HG02870 (cell line): ENCODE data around the gene RABEP1.

ENCODE experiments used
- ATAC-seq: cut with Tn5 transposase; IDR thresholded peaks from one replicate; pipeline ENCODE4 v1.9.1; 2021; ENCODE audit warnings: mild to moderate bottlenecking, moderate library complexity; ENCODE audit not compliant: unreplicated experiment

Gene RABEP1

DNA sequence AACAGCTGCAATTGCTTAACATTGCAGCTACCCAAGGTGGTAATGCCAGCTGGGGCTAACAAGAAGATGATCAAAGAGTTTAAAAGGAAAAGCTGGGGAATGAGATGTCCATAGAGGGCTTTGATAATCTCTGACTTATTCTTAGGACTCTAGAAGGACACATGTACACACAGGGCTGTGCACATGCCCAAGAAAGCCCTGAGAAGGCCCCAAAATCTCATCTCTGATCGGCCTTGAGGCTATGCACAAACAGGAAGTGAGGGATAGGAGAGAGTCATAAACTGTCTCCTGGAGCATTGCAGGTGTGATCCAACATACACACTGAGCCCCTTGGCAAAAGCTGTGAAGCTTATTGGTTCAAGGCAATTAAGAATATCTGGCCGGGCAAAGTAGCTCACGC, 17.2 kb upstream of the RABEP1 start:
- no peak for ATAC-seq

DNA sequence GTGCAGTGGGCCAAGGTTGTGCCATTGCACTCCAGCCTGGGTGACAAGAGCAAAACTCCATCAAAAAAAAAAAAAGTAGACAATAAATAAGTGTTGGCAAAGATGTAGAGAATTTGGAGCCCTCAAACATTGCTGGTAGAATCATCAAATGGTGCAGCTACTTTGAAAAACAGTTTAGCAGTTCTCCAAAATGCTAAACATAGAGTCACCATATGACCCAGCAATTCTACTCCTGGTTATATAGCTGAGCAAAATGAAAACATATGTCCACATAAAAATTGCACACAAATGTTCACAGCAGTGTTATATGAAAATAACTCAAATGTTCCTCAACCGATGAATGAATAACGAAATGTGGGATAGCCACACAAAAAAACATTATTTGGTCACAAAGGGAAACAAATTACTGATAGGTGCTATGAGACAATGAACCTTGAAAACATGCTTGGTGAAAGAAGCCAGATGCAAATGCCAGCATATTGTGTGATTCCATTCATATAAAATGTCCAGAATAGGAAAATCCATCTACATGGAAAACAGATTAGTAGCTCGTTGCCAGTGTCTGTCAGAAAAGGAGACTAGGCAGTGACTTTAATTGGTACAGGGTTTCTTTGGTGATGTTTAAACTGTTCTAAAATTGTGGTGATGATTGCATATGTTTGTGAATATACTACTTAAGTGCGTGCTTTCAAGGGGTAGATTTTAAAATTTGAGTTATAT, 12.7 kb upstream of the RABEP1 start:
- ATAC-seq: no peak

DNA sequence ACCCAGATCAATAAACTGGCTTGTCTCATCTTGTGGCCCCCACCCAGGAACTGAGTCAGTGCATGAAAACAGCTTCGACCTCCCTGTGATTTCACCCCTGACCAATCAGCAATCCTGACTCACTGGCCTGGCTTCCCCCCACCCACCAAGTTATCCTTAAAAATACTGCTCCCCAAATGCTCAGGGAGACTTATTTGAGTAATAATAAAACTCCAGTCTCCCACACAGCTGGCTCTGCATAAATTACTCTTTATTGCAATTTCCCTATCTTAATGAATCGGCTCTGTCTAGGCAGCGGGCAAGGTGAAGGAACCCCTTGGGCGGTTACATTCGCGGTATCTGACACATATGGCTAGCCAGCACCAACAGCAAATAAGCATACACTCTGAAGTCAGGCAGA, 9.8 kb upstream of the RABEP1 start:
- ATAC-seq: no peak

DNA sequence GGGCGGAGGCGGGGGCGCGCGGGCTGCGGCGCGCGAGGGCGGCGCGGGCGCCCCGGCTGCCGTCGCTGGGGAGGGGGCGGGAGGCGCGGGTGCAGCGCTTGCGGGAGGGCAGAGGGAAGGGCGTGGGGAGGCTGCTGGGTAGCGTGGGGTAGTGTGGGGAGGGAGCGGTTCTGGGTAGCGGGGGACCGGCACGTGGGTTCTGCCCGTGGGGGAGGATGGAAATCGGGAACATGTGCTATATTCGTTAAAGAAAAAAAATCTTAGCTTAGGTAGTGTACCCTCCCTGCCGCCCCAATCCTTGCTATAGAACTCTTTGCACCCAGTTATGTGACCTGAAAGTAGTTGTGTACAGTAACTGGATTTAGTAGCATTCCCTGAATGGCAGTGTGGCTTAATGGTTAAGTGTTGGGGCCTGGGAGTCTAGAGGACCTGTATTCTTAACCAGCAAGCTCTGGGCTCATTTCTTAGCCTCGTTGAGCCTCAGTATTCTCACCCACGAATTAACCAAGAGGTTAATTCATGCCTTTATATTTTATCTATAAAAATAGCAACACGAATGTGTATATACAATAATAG, 646 bp downstream of the RABEP1 start:
- no peak for ATAC-seq

DNA sequence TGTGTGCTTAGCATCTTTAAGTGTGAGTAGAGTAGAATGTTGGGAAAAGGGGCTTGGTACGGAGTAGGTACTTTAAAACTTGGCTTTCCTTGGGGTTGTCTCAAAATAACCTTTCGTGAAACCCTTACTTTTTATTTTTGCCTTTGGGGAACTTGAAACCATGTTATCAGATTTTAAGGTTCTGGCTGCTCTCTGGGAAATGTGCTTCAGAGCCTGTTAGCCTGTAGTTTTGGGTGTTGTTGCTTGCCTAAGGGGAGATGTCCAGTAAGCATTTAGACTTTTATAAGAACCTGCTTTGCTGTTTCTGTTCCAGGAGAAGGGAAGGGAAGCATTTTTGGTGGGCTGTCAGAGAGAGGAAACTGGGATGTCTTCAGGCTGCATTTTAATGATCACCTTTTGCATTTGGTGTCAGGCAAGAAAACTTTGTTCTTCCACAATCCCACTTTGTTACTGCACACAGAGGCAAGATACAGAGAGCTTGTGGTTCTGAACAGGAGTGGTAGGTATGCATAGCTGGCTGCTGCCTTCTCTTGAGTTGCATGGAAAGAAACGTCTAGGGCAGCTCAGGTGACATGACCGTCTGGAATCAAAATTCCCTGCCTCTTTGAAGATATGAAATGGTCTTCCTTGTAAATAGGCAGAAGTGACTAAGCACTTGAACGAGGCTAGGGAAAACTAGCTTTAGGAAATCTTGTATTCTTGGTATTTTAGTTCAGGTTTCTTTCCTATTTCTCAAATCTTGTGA, 1.7 kb downstream of the RABEP1 start:
- no peak for ATAC-seq

DNA sequence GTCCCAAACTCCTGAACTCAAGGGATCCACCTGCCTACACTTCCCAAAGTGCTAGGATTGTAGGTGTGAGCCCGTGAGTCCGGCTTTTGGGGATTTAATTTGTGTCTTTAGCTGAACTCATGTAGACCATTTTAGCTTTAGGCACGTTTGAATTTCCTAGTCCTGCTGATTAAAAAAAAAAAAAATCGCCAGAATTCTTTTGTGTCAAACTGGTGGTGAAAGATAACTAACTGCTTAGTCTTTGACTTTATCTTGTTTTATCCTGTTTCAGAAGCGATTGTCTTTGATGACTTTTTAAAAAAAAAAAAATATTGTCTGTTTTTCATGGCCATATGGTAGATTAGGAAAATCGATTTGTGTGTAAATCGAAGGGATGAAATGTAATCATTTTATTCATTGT, 2.6 kb downstream of the RABEP1 start:
- no peak for ATAC-seq

DNA sequence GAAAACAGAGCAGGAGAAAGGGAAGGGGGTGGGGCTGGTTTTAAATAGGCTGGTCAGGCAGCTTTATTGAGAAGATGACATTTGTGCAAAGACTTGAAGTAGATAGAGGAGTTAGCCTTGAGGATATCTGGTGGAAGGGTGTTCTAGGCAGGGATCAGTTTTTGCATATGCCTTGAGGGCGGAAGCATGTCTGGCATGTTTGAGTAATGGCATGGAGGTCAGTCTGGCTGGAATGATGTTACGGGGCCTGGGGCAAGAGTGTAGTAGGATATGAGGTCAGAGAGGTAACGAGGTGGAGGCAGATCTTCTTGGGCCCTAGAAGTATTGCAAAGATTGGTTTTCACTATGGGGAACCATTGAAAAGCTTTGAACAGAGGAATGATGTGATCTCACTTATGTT, 4.8 kb downstream of the RABEP1 start:
- no peak for ATAC-seq

DNA sequence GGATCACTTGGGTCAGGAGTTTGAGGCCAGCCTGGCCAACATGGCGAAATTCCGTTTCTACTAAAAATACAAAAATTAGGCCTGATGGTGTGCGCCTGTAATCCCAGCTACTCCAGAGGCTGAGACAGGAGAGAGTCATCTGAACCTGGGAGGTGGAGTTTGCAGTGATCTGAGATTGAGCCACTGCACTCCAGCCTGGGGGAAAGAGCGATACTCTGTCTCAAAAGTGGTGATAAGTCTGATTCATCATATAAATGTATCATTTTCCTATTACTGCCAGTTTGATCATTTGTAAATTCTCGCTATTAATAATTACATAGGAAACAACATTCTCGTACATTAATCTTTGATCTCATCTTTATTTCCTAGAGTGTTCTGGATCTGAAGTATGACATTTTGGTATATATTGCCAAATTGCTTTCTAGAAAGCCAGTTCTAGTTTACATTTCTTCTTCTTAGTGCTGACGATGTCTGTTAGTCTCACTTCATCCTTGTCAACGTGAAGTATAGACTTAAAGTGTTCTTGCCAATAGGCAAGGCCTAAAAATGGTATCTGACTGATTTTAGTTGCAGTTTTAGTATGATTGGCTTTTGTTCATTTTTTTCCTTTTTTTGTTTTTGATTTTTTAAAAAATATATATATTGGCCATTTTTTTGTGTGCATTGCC, 9.7 kb downstream of the RABEP1 start:
- ATAC-seq: no peak

DNA sequence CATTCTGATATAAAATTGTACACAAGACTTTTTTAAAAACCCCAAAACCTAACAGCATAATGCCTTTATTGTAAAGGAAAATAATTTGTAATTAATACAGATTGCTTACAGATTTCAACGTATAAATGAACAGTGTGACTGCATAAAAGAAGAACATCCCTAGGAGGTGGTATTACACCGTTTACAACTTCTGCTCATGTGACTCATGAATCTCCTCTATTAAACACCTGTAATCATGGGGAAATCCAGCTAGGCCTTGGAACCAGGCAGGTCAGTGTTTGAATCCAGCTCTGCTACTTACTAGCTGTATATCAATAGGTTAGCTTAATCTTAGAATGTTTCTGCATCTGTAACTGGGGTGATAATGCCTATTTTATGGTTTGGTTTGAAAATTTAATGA, 15.2 kb downstream of the RABEP1 start:
- no peak for ATAC-seq

DNA sequence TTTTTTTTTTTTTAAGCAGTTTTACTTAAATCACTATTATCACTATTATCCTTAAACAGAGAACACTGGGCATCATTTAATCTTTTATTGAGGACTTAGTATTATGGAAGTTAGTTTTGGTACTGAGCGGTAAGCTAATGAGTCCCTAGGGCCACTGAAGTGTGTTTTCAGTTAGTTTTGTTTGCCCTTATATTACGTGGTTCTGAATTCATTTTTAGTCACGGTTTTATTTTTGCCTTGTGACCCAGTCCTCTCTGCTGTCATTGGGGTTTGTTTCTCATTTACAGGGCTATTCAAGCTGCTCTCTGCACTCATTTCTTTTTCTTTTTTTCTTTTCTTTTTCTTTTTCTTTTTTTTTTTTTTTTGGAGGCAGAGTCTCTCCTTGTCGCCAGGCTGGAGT, 17.3 kb downstream of the RABEP1 start:
- ATAC-seq: no peak

DNA sequence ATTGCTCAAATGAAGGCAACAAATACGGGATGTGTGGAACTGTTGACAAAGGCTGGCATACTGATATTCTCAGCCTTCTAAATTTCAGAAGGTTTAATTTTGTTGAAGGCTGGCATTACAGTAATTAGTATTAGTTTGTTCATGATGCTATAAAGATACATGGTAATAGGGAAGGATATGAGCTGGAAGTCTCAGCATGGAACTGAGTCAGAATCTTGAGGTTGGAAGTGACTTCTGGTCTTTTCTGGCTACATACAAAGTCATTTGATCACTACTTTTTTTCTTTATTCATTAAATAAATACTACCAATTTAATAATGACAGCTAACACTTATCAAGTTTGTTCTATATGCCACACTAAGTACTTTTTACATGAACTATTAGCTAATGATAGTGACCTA, 22.6 kb downstream of the RABEP1 start:
- no peak for ATAC-seq

DNA sequence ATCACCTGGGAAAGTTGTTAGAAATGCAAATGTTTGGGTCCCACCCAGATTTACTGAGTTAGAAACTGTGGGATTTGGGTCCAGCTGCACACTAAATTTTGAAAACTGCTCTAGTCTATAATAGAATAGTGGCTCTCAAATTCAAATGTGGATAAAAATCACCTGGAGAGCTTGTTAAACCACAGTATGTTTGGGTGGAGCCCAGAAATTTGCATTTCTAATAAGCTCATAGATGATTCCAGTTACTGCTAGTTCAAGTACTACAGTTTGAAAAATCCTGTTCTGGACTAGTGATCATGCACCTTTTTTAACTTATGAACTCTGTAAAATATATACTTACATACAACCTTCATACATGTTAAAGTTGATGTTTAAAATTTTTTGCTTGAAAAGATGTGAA, 27.8 kb downstream of the RABEP1 start:
- no peak for ATAC-seq

DNA sequence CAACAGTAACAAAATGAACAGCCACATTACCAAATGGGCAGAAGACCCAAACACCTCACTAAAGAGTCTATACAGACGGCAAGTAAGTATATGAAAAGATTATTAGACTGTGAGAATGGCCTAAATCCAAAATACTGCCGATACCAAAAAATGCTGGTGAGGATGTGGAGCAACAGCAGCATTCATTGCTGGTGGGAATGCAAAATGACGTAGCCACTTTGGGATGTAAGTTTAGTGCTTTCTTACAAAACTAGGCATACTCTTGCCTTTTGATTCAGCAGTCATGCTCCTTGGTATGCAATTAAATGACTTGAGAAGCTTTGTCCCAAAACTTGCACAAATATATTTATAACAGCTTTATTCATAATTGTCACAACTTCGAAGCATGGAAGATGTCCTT, 43.8 kb downstream of the RABEP1 start:
- ATAC-seq: no peak

DNA sequence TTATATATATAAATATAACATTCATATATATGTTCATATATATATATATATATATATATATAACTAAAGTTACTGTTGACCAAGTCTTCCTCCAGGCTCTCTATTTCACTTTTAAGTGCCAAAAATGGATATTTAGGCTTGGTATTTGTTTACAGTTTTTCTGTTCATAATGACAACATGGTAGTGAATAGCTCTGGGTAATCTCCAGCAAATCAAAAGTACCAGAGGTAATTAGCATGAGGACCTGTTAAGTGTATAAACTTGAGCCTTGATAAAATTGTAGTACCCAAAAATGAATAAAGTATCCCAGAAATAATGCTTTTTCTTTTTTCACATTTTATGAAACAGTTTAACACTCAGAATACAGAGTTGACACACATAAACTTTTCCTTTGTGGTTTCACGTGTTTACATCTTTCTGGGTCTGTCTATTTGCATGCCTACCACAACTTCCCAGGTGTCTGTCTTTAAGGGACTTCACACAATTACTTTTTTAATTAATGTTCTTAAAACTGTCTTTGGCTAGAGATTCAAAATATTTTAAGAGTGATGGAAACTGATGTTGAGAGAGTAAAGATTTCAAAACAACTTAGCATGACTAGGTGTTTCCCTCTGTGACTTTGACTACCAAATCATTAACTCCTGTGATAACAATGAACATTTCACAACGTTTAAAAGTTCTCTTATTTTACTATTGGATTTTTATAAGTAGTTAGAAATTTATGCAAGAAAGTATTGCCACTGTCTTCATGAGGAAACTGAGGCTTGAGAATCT, 47.9 kb downstream of the RABEP1 start:
- ATAC-seq: no peak

DNA sequence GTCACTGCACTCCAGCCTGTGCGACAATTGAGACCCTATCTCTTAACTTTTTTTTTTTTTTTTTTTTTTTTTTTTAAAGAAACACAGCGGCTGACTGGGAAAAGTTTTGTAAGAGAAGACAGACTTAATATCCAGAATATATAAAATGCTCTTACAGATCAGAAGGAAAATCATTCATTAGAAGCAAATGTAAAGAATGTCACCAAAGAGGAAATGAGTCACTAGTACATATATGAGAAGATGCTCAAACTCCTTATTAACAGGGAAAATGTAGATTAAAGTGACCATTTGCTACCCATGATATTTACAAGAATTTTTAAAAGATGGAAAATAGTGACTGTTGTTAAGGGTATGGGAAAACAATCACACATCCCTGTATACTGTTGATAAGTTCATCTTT, 48.9 kb downstream of the RABEP1 start:
- ATAC-seq: no peak

DNA sequence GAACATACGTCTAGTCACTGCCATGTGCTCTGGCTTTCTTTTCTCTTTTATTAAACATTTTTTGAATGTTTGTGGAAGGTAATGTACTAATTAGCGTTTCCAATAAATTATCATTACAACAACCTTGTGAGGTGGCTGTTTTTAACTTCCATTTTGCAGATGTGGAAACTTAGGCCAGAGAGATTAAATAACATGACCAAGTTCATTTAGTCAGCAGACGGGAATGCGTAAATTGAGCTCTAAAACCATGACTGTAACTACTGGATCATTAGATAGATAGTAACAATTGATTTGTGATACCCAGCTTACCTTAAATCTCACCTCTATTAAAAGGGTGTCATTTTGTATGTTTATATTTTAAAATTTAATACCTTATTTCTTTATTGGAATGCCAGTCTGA, 49.4 kb downstream of the RABEP1 start:
- ATAC-seq: no peak

DNA sequence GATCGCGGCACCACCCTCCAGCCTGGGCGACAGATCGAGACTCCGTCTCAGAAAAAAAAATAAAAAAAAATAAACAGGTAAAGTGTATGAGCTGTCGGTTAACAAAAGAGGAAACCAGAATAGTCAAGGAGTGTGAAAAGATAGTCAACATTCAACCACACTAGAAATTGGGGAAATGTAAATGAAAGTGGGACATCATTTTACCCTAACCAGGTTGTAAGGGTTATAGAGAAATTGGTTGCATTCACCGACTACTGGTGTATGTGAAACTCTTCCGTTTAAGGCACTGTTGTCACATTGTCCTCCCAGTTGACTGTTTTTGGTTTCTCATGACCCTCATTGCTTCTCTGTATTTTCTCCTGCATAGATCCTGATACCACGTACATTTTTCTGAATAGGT, 62.8 kb downstream of the RABEP1 start:
- no peak for ATAC-seq

DNA sequence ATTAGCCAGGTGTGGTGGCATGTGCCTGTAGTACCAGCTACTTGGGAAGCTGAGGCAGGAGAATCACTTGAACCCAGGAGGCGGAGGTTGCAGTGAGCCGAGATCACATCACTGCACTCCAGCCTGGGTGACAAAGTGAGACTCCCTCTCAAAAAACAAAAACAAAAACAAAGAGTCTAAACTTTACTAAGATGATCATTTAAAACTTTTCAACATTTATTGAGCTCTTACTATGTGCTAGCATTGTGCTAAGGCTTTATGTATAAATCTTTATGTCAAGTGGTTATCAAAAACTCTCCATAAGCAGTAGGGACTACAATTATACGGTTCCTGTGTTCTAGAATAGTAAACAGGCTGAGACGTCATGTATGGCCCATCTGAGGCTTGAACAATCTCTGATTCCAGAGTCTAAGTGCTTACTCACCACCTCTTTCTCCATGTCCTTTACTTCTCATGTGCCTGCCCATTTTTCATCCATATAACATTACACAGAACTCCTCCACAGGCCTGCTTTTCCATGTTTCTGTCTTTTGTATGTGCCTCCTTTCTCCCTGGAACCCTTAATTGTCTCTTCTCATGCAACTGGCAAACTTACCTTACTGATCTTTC, 70.7 kb downstream of the RABEP1 start:
- no peak for ATAC-seq

DNA sequence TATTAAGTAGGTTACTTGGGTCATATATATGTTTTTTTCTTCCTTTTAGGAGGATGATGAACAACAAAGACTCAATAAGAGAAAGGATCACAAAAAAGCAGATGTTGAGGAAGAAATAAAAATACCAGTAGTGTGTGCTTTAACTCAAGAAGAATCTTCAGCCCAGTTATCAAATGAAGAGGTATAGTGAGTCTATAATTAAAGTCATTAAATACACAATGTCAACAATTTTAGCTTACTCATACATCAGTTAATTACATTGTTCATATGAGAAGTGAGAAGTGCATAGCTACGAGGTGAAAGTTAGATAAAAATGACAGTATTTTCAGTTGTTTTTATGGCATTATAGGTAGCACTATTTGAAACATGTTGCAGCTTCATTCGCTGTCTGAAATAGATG, 72.2 kb downstream of the RABEP1 start:
- no peak for ATAC-seq

DNA sequence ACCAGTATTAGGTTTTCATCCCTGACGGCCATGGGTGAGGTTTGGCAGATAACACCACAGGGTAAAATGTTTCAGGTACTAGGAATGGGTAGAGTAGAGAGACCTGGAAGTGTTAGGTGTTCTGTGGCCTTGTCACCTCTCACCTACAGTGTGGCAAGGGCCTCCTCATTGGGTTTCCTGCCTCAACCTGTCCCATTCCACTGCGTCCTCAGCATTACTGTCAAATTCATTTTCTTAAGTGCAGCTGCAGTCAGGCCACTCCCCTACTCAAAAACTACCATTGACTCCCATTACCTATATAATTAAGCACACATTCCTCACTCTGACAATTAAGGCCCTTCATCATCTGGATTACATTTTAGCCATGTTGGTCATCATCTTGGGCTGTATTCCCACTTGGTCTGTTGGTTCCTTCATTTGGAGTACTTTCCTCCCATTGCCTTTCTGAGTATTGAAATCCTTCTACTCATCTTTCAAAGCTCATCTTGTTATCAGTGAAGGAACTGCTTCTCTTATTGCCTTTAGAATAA, 72.9 kb downstream of the RABEP1 start:
- no peak for ATAC-seq
